HCT116 (cell line): ENCODE results near the gene HIPK2.

Experiments
- CBX3 ChIP-seq: IDR thresholded peaks from 2 replicates; pipeline ENCODE4 v1.6.1; 2012; ENCODE audit warnings: low read depth
- CEBPB ChIP-seq: IDR thresholded peaks from 2 replicates; pipeline ENCODE4 v1.6.1; 2012; ENCODE audit warnings: low read depth
- CTCF ChIP-seq, 3 experiments: fragments of 200-600 bp in 1 of 3; sonication (generic) in 1 of 3; IDR thresholded peaks in 2 of 3; conservative IDR thresholded peaks in 1 of 3; 2 replicates each; pipeline ENCODE4 v1.5.1; 2012 to 2017; ENCODE audit warnings: low read depth in 2 of 3, low read length in 2 of 3, antibody characterized with exemption in 1 of 3, borderline replicate concordance in 1 of 3, control low read depth in 1 of 3, mild to moderate bottlenecking in 1 of 3, mixed read lengths in 1 of 3, mixed run types in 1 of 3, moderate library complexity in 1 of 3; ENCODE audit not compliant: insufficient read depth in 1 of 3
- EGR1 ChIP-seq: IDR thresholded peaks from 2 replicates; pipeline ENCODE4 v1.6.1; 2012; ENCODE audit warnings: low read depth
- ELF1 ChIP-seq: IDR thresholded peaks from 2 replicates; pipeline ENCODE4 v1.6.1; 2012; ENCODE audit warnings: low read depth, borderline replicate concordance
- EZH2phosphoT487 ChIP-seq: fragments of 200-600 bp; IDR thresholded peaks from 2 replicates; pipeline ENCODE4 v1.6.1; 2018; ENCODE audit warnings: antibody characterized with exemption, borderline replicate concordance
- FOSL1 ChIP-seq: IDR thresholded peaks from 2 replicates; pipeline ENCODE4 v1.6.1; 2012; ENCODE audit warnings: low read depth
- MAX ChIP-seq: IDR thresholded peaks from 2 replicates; pipeline ENCODE4 v1.6.1; 2012
- POLR2A ChIP-seq: IDR thresholded peaks from 2 replicates; pipeline ENCODE4 v1.7.0; 2011; ENCODE audit warnings: borderline replicate concordance; ENCODE audit not compliant: insufficient read depth, insufficient read length; ENCODE audit errors: extremely low read depth
- RAD21 ChIP-seq: IDR thresholded peaks from 2 replicates; pipeline ENCODE4 v1.6.1; 2012; ENCODE audit warnings: low read depth, mild to moderate bottlenecking
- REST ChIP-seq: IDR thresholded peaks from 2 replicates; pipeline ENCODE4 v1.6.1; 2012; ENCODE audit warnings: low read depth
- ZFX ChIP-seq: fragments of 450-650 bp; IDR thresholded peaks from 2 replicates; pipeline ENCODE4 v1.6.1; 2017

- TF ChIP-seq CTCF (IDR thresholded peaks at IDR 0.05 in 2 of 3, conservative IDR thresholded peaks at IDR 0.05 in 1 of 3; ENCODE audit: borderline replicate concordance in 1 of 3, insufficient read depth in 1 of 3, low read depth in 2 of 3, low read length in 2 of 3), result no peak
- no peak for TF ChIP-seq ZFX
- no peak for TF ChIP-seq EGR1
- no peak for TF ChIP-seq CBX3
- no peak for TF ChIP-seq ELF1
- TF ChIP-seq EZH2phosphoT487, result no peak
- no peak for TF ChIP-seq REST
- no peak for TF ChIP-seq POLR2A
- no peak for TF ChIP-seq FOSL1
- TF ChIP-seq MAX, result no peak
- no peak for TF ChIP-seq CEBPB
- no peak for TF ChIP-seq RAD21
Measured at GRCh38 chr7:139693651-139694388, 84.0 kb downstream of the HIPK2 start.
